ENCODE data around the gene USP17L29.
"Not testable (repeated sequence)": the region's sequence is repeated elsewhere in the genome, so short reads cannot be mapped to it uniquely, and the experiment has no call there.

Gene USP17L29

DNA sequence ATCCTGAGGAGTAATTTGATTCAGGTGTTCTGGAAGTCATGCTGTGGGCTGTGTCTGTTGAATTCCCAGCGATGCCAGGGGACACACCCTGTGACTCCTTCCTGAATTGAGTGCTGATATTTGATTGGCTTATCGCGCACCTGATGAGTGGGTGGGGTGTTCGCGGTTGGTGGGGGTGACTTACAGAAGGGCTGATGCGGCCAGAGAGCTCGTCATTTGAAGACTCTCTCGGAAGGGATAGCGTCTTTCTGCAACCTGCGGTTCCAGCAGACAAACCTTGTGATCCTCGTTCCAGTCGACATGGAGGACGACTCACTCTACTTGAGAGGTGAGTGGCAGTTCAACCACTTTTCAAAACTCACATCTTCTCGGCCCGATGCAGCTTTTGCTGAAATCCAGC is at the start of gene USP17L29:
Gene USP17L29 (plus strand): TSS at position 301 of the 400 bp plus-strand sequence. CDS start 0 bp downstream, at position 301.
- DNase-seq, result not testable (repeated sequence)

- DNase-seq, result not testable (repeated sequence)
Observed at GRCh38 chr4:9324191-9324590, 29.2 kb upstream of the USP17L29 start.

DNA sequence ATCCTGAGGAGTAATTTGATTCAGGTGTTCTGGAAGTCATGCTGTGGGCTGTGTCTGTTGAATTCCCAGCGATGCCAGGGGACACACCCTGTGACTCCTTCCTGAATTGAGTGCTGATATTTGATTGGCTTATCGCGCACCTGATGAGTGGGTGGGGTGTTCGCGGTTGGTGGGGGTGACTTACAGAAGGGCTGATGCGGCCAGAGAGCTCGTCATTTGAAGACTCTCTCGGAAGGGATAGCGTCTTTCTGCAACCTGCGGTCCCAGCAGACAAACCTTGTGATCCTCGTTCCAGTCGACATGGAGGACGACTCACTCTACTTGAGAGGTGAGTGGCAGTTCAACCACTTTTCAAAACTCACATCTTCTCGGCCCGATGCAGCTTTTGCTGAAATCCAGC is 28.6 kb upstream of the USP17L29 start, which contains the start of gene USP17L24:
Gene USP17L24 (plus strand): TSS at position 301 of the 400 bp plus-strand sequence. CDS start 0 bp downstream, at position 301.
- DNase-seq, result not testable (repeated sequence)

- DNase-seq, result not testable (repeated sequence)
Observed at GRCh38 chr4:9329611-9330010, 23.8 kb upstream of the USP17L29 start, which contains the start of gene USP17L25. USP17L25 (plus strand) TSS chr4:9329911; CDS start chr4:9329911, 0 bp downstream.

GRCh38 chr4:9334358-9334757 is 19.1 kb upstream of the USP17L29 start, which contains the start of gene USP17L26:
USP17L26 (plus strand) TSS chr4:9334658; CDS start chr4:9334658, 0 bp downstream.
- not testable (repeated sequence) for DNase-seq

DNA sequence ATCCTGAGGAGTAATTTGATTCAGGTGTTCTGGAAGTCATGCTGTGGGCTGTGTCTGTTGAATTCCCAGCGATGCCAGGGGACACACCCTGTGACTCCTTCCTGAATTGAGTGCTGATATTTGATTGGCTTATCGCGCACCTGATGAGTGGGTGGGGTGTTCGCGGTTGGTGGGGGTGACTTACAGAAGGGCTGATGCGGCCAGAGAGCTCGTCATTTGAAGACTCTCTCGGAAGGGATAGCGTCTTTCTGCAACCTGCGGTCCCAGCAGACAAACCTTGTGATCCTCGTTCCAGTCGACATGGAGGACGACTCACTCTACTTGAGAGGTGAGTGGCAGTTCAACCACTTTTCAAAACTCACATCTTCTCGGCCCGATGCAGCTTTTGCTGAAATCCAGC is 14.3 kb upstream of the USP17L29 start, which contains the start of gene USP17L5:
Gene USP17L5 (plus strand): TSS at position 301 of the 400 bp plus-strand sequence. CDS start 0 bp downstream, at position 301.
- not testable (repeated sequence) for DNase-seq

DNA sequence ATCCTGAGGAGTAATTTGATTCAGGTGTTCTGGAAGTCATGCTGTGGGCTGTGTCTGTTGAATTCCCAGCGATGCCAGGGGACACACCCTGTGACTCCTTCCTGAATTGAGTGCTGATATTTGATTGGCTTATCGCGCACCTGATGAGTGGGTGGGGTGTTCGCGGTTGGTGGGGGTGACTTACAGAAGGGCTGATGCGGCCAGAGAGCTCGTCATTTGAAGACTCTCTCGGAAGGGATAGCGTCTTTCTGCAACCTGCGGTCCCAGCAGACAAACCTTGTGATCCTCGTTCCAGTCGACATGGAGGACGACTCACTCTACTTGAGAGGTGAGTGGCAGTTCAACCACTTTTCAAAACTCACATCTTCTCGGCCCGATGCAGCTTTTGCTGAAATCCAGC is 9.6 kb upstream of the USP17L29 start, which contains the start of gene USP17L27:
Gene USP17L27 (plus strand): TSS at position 301 of the 400 bp plus-strand sequence. CDS start 0 bp downstream, at position 301.
- DNase-seq, result not testable (repeated sequence)

- DNase-seq, result not testable (repeated sequence)
Observed at GRCh38 chr4:9348593-9348992, 4.8 kb upstream of the USP17L29 start, which contains the start of gene USP17L28. USP17L28 (plus strand) TSS chr4:9348893; CDS start chr4:9348893, 0 bp downstream.

DNA sequence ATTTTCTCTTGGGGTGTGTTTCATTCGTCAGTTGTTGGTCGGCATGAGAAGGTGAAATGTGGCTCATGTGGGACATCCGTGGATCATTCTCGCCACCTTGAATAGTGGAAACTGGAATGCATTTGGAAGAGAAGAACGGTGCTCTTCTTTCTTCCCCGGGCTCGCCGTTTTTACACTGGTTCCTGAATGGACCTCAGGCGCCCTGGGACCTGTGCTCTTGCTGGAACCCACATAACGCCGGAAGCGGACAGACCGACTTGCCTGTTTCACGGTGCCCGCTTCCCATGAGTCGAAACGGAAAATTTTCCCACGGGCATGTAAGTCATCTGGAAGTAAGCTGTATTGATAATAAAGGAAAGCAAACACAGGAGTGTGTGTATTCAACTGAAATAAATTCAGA is 2.6 kb upstream of the USP17L29 start:
- DNase-seq, result not testable (repeated sequence)

- DNase-seq, result not testable (repeated sequence)
Observed at GRCh38 chr4:9362829-9363228, 9.4 kb downstream of the USP17L29 start, which contains the start of gene USP17L30. USP17L30 (plus strand) TSS chr4:9363129; CDS start chr4:9363129, 0 bp downstream.

DNA sequence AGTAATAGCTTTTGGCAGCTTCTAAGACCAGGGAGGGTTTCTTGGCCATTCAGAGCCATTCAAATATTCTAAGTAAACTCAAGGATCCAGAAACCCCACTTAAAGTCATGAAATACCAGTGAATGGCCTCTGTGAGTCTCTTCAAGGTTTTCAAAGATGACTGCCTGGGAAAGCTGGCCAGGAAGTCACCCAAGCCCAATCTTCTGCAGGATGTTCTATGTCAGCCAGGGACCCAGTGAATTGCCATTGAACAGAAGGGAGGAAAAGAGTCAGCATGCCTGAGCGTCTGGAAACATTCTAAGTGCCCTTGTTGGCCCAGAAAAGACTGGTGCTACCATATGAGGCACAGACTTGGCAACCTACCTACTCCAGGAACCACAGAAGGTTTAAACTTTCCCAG is 26.4 kb downstream of the USP17L29 start:
- DNase-seq, result not testable (repeated sequence)

DNA sequence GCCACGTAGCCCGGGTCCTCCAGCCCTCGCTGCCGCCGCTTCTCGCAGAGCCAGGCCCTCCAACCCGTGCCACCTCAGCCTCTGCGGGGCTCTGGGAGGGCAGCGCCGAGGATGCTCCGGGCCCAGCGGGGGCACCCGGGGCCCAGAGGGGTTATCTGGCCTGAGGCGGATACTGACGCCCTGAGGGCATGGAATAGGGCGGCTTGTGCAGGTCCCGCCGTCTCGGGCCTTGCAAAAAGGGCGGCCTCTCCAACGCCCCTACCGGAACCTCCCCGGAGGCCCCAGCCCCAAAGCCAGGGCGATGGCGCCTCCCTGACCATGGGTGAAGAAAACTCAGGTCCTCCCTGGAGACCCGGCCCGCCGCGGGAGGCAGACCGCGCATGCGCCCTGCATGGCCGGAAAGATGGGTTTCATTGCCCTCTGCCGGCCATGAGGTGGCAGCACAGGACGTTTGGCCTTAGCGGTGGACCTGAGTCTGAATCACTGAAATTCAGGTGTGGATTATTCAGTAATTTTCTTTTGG is 27.6 kb downstream of the USP17L29 start:
- peak; percentile 41 for DNase-seq

- DNase-seq, result no peak
Observed at GRCh38 chr4:9384126-9384525, 30.7 kb downstream of the USP17L29 start.

DNA sequence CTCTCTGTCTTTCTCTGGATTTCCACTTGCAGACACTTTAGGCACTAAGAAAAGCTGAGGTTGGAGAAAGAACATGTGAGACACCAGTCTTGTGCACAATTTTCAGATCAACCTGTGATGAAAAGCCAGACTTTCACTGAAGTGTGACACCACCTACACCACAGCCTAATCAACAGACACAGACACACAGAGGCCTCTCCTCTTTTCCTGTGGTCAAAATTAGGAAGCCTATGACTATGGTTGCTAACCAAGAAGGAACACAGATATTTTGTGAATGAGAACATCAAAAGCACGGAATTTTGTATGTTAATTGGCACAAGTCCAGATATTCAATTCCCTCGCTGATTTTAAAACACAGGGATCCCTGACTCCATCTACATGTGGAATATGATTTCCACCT is 35.6 kb downstream of the USP17L29 start:
- not testable (repeated sequence) for DNase-seq

Measured in activated CD4-positive, alpha-beta T cell treated with anti-CD3 and anti-CD28 coated beads for 1 hour (primary cell).